ENCODE results near the gene ZNF141. TPM values are rescaled to one million over a fixed set of nuclear protein-coding genes. Genes with fewer than 3 reads are reported as not detected.

The ZNF141 gene
- total RNA-seq, 1 experiment from 2014 or later, result 0.17 TPM

DNA sequence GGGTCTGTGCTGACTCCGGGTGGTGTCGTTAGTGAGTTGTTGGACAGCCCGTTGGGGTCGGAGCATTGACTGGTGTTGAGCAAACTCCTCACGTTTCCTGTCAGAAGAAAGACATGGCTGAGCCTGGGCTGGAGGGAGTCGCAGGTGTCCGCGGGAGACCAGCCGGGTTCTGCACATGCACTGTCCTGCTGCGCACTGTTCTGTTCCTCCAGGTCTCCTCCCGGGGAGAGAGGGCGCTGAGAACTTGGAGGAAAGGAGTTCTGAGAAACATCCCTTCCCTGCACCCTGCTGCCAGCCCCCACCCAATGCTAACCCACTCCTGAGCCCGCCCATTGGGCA lies 1.1 kb downstream of the ZNF141 start:
- no peaks in the 10 kb centered on the region for H3K79me2 ChIP-seq (ENCODE audit: insufficient read depth, low read length)
- DNase-seq (ENCODE audit: low read depth, low spot score), result no peak
- H3K9me2 ChIP-seq (ENCODE audit: insufficient read depth), result no peaks in the 10 kb centered on the region
- H3K36me3 ChIP-seq (ENCODE audit: control insufficient read depth in 1 of 2, insufficient read depth in 2 of 2, low read length in 2 of 2), result no peaks in the 10 kb centered on the region
- no peak overlapping the region for H3K27ac ChIP-seq (ENCODE audit: low read depth, low read length)
- ATAC-seq, result no peak
- peaks cover 0 to 7% of the 10 kb centered on the region in 2 experiments; a peak in 2 of 4 replicates for H3K9me3 ChIP-seq (ENCODE audit: control insufficient read depth in 1 of 2, insufficient read depth in 1 of 2, low read depth in 1 of 2, low read length in 2 of 2)
- intact Hi-C loops (cut with micrococcal nuclease), result no loop called here
- BruUV-seq (replicated peaks), result no TSS peak
- TF ChIP-seq, protein P1, sequence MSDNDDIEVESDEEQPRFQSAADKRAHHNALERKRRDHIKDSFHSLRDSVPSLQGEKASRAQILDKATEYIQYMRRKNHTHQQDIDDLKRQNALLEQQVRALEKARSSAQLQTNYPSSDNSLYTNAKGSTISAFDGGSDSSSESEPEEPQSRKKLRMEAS (IDR thresholded peaks at IDR 0.05), result no peak
- TF ChIP-seq EZH2phosphoT487 (IDR thresholded peaks at IDR 0.05; ENCODE audit: borderline replicate concordance), result no peak
- no peak for TF ChIP-seq RAD21 (IDR thresholded peaks at IDR 0.05; ENCODE audit: low read depth)
- no peak for TF ChIP-seq EGR1 (IDR thresholded peaks at IDR 0.05; ENCODE audit: low read depth)
- TF ChIP-seq, protein P2, sequence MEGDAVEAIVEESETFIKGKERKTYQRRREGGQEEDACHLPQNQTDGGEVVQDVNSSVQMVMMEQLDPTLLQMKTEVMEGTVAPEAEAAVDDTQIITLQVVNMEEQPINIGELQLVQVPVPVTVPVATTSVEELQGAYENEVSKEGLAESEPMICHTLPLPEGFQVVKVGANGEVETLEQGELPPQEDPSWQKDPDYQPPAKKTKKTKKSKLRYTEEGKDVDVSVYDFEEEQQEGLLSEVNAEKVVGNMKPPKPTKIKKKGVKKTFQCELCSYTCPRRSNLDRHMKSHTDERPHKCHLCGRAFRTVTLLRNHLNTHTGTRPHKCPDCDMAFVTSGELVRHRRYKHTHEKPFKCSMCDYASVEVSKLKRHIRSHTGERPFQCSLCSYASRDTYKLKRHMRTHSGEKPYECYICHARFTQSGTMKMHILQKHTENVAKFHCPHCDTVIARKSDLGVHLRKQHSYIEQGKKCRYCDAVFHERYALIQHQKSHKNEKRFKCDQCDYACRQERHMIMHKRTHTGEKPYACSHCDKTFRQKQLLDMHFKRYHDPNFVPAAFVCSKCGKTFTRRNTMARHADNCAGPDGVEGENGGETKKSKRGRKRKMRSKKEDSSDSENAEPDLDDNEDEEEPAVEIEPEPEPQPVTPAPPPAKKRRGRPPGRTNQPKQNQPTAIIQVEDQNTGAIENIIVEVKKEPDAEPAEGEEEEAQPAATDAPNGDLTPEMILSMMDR (IDR thresholded peaks at IDR 0.05 in 2 of 3, conservative IDR thresholded peaks at IDR 0.05 in 1 of 3; ENCODE audit: borderline replicate concordance in 1 of 3, insufficient read depth in 1 of 3, low read depth in 2 of 3, low read length in 2 of 3), result no peak
- no peak for TF ChIP-seq POLR2AphosphoS5 (IDR thresholded peaks at IDR 0.05; ENCODE audit: low read depth, low read length)
- no peak for TF ChIP-seq CBX3 (IDR thresholded peaks at IDR 0.05; ENCODE audit: low read depth)
- TF ChIP-seq CEBPB (IDR thresholded peaks at IDR 0.05; ENCODE audit: low read depth), result no peak
- TF ChIP-seq, protein P3, sequence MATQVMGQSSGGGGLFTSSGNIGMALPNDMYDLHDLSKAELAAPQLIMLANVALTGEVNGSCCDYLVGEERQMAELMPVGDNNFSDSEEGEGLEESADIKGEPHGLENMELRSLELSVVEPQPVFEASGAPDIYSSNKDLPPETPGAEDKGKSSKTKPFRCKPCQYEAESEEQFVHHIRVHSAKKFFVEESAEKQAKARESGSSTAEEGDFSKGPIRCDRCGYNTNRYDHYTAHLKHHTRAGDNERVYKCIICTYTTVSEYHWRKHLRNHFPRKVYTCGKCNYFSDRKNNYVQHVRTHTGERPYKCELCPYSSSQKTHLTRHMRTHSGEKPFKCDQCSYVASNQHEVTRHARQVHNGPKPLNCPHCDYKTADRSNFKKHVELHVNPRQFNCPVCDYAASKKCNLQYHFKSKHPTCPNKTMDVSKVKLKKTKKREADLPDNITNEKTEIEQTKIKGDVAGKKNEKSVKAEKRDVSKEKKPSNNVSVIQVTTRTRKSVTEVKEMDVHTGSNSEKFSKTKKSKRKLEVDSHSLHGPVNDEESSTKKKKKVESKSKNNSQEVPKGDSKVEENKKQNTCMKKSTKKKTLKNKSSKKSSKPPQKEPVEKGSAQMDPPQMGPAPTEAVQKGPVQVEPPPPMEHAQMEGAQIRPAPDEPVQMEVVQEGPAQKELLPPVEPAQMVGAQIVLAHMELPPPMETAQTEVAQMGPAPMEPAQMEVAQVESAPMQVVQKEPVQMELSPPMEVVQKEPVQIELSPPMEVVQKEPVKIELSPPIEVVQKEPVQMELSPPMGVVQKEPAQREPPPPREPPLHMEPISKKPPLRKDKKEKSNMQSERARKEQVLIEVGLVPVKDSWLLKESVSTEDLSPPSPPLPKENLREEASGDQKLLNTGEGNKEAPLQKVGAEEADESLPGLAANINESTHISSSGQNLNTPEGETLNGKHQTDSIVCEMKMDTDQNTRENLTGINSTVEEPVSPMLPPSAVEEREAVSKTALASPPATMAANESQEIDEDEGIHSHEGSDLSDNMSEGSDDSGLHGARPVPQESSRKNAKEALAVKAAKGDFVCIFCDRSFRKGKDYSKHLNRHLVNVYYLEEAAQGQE (IDR thresholded peaks at IDR 0.05; ENCODE audit: low read depth), result no peak
- TF ChIP-seq YY1 (IDR thresholded peaks at IDR 0.05; ENCODE audit: extremely low read depth, insufficient replicate concordance, low read depth, low read length), result no peak
- TF ChIP-seq SRF (IDR thresholded peaks at IDR 0.05; ENCODE audit: low read depth), result no peak
- TF ChIP-seq ELF1 (IDR thresholded peaks at IDR 0.05; ENCODE audit: borderline replicate concordance, low read depth), result no peak
- no peak for TF ChIP-seq FOSL1 (IDR thresholded peaks at IDR 0.05; ENCODE audit: low read depth)
- no peak for TF ChIP-seq SIN3A (IDR thresholded peaks at IDR 0.05; ENCODE audit: low read depth)
- TF ChIP-seq EZH2 (IDR thresholded peaks at IDR 0.05), result no peak
- no peak for TF ChIP-seq SP1 (IDR thresholded peaks at IDR 0.05; ENCODE audit: low read depth)
- no peak overlapping the region for H3K9ac ChIP-seq (ENCODE audit: low read length)
- ChIA-PET RAD21 (ENCODE audit: low non-redundant PET in 1 of 2, low total read pairs in 2 of 2, uncharacterized antibody in 2 of 2, unreplicated experiment in 2 of 2) (no interaction called here), POLR2A (no interaction called here), CTCF (no interaction called here)
- no peak overlapping the region for H3K4me3 ChIP-seq (replicated peaks in 1 of 2; ENCODE audit: low read depth in 1 of 2, low read length in 2 of 2)
- no peaks in the 10 kb centered on the region for H3K27me3 ChIP-seq (ENCODE audit: insufficient read depth, low read length)
- H2AFZ ChIP-seq (ENCODE audit: low read depth, low read length, poor library complexity, severe bottlenecking), result no peak overlapping the region
- H3K4me1 ChIP-seq (ENCODE audit: control insufficient read depth in 1 of 2, insufficient read depth in 2 of 2, low read length in 2 of 2), result no peaks in the 10 kb centered on the region
- H3K4me2 ChIP-seq (ENCODE audit: low read length), result no peak overlapping the region
- no peaks in the 10 kb centered on the region for H4K20me1 ChIP-seq (ENCODE audit: insufficient read depth)
